Gastroesophageal sphincter (tissue), 3 donors: ENCODE data around the gene NAGPA.

Source experiments
- CTCF ChIP-seq, 4 experiments: fragments of 200-600 bp in 2 of 4; fragments of 450-650 bp in 2 of 4; sonication (generic) in 1 of 4; IDR thresholded peaks; one replicate each; pipeline ENCODE4 v1.5.1; 2017 to 2019; ENCODE audit warnings: antibody characterized with exemption in 4 of 4, mild to moderate bottlenecking in 2 of 4, moderate library complexity in 2 of 4
- POLR2A ChIP-seq, 2 donors: fragments of 450-650 bp; IDR thresholded peaks; one replicate each; pipeline ENCODE4 v1.6.1; 2017; ENCODE audit warnings: antibody characterized with exemption in 2 of 2, mild to moderate bottlenecking in 2 of 2, moderate library complexity in 1 of 2
- POLR2AphosphoS5 ChIP-seq: sonication (generic); formaldehyde crosslinking; IDR thresholded peaks from one replicate; pipeline ENCODE4 v1.6.1; 2017; ENCODE audit warnings: antibody characterized with exemption

GRCh38 chr16:5045499-5046115 is 11.9 kb upstream of the NAGPA start:
- TF ChIP-seq CTCF (IDR thresholded peaks at IDR 0.05): no peak
- no peak for TF ChIP-seq POLR2A (IDR thresholded peaks at IDR 0.05)
- TF ChIP-seq POLR2AphosphoS5: no peak
